SJSA1 (cell line): ENCODE data around the gene DCTD. TPM values are rescaled to one million over a fixed set of nuclear protein-coding genes. Genes with fewer than 3 reads are reported as not detected.

Experiments
- DNase-seq, 2 experiments: peaks; one replicate each; pipeline ENCODE4 v3.0.0-alpha.2; 2015 to 2020; ENCODE audit warnings: low spot score in 2 of 2, low read depth in 1 of 2
- H3K27ac ChIP-seq: fragments of 250-450 bp; sonication (Bioruptor Pico); 2 replicates; pipeline ENCODE4 v1.5.1; 2020; ENCODE audit warnings: mild to moderate bottlenecking, moderate library complexity
- H3K27me3 ChIP-seq: fragments of 250-450 bp; sonication (Bioruptor Pico); replicated peaks from 2 replicates; pipeline ENCODE4 v1.5.1; 2020; ENCODE audit warnings: mild to moderate bottlenecking, moderate library complexity
- H3K36me3 ChIP-seq: fragments of 250-450 bp; sonication (Bioruptor Pico); 2 replicates; pipeline ENCODE4 v1.5.1; 2020; ENCODE audit warnings: mild to moderate bottlenecking
- H3K4me1 ChIP-seq: fragments of 250-450 bp; sonication (Bioruptor Pico); replicated peaks from 2 replicates; pipeline ENCODE4 v1.6.1; 2021; ENCODE audit warnings: mild to moderate bottlenecking
- H3K4me3 ChIP-seq: fragments of 250-450 bp; sonication (Bioruptor Pico); 2 replicates; pipeline ENCODE4 v1.5.1; 2020; ENCODE audit warnings: mild to moderate bottlenecking
- H3K9me3 ChIP-seq: fragments of 250-450 bp; sonication (Bioruptor Pico); replicated peaks from 2 replicates; pipeline ENCODE4 v1.5.1; 2020; ENCODE audit warnings: mild to moderate bottlenecking
- total RNA-seq: library from RNA; depleted of rRNA; stranded (reverse); fragments of >200 nt; shearing (Covaris generic); gene quantifications from 2 replicates; pipeline ENCODE4 v1.2.3, GENCODE V29; 2014; rRNA removed

Gene DCTD
- total RNA-seq: 99.4 and 99.7 TPM in 2 replicates

DNA sequence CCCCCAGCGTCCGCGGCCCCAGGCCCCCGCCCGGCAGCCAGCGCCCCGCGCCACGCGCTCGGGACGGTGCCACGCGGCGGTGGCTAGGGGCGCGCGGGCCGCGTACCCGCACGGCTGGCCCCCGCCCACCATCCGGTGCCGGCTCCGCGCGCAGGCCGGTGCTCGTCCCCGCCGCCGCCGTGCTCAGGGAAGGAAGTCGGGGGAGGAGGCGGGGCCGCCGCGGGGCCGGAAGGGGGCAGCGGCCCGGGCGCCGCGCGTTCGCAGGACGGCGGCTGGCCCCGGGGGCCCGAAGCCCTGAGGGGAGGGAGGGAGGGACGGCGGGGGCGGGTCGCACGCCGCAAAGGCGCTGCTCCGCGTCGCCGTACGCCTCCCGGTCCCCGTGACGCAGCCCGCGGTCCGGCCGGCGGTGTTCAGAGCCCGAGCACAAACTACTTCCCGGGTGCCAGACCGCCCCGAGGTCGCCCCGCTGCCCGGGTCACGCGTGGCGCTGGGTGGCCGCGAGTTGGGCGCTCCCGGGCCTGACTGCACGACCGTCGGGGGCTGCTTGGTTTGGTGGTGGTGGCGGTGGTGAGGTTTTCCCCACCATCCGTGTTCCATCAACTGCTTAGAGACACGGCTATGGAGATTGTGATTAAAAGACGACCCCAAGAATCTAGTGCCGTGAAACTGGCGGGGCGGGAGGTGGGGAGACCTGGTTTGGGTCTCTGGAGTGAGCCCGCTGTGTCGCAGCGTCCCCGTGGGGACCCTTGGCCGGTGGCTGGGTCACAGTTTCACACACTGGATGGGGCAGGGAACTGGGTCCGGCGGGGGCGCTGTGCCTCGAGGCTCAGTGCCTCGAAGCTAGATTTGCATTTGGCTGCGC, at the start of gene DCTD:
TSS of gene DCTD (minus strand) at position 205 of the 862 bp plus-strand sequence. CDS start 1,818 bp downstream, outside the sequence.
- peak; percentile 76 to 81 for DNase-seq
- Histone ChIP-seq H3K27me3 (no peaks in the 10 kb centered on the region), H3K36me3 (peaks cover 35% of the 10 kb centered on the region), H3K27ac (peak within 1 kb of the TSS; percentile 97), H3K4me1 (peaks cover 24% of the 10 kb centered on the region), H3K9me3 (no peaks in the 10 kb centered on the region), H3K4me3 (peak within 1 kb of the TSS; percentile 76)

DNA sequence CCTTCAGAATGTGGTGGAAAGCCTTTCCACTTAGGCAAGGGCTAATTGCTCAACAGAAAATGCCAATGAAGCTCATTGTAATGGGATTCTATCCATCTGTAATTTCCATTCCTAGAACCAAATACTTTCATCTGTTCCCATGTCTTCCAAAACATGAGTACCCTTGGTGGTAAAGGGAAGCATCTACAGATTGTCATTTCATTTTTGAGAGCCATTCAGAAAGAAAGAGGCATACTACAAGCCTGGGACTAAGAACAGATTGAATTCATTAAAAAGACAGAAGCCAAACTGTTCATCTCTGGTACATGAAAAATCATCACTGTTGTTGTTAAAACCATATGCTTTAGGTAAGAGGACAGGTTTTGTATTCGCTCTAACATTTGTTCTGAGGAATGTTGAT, 43.6 kb upstream of the DCTD start:
- no peak overlapping the region for H3K4me3 ChIP-seq
- H3K4me1 ChIP-seq: no peaks in the 10 kb centered on the region
- no peak overlapping the region for H3K27ac ChIP-seq
- H3K36me3 ChIP-seq: no peaks in the 10 kb centered on the region
- H3K9me3 ChIP-seq: peaks cover 5% of the 10 kb centered on the region
- DNase-seq: no peak
- H3K27me3 ChIP-seq: no peaks in the 10 kb centered on the region

DNA sequence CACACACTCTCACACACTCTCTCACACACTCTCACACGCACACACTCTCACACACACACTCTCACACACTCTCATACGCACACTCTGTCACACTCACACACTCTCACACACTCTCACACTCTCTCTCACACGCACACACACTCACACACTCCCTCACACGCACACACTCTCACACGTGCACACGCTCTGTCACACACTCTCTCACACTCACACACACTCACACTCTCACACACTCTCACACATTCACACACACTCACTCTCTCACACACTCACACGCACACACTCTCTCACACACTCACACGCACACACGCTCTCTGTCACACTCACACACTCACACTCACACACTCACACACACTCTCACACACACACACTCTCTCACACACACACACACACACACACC, 43.0 kb upstream of the DCTD start:
- no peaks in the 10 kb centered on the region for H3K4me1 ChIP-seq
- H3K9me3 ChIP-seq: peaks cover 5% of the 10 kb centered on the region
- DNase-seq: no peak
- no peak overlapping the region for H3K4me3 ChIP-seq
- H3K27ac ChIP-seq: no peak overlapping the region
- no peaks in the 10 kb centered on the region for H3K36me3 ChIP-seq
- no peaks in the 10 kb centered on the region for H3K27me3 ChIP-seq

DNA sequence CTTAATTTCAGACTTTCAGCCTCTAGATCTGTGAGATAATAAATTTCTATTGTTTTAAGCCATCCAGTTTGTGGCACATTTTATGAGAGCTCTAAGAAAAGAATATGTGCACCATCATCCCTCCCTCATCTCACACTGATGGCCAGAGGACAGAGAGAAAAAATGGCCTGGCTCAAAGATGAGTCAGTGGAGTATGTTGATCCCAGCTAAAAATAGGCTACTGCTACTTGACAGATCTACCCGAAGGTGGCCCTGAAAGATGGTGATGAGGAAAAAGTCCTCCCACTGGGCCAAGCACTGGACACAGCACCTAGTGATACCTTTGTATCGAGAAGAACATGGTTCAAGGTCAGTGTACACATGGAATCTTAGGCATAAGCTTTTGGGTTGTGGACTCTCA, 38.2 kb upstream of the DCTD start:
- no peaks in the 10 kb centered on the region for H3K4me1 ChIP-seq
- no peaks in the 10 kb centered on the region for H3K27me3 ChIP-seq
- peaks cover 5% of the 10 kb centered on the region for H3K9me3 ChIP-seq
- DNase-seq: no peak
- no peak overlapping the region for H3K27ac ChIP-seq
- H3K4me3 ChIP-seq: no peak overlapping the region
- no peaks in the 10 kb centered on the region for H3K36me3 ChIP-seq

DNA sequence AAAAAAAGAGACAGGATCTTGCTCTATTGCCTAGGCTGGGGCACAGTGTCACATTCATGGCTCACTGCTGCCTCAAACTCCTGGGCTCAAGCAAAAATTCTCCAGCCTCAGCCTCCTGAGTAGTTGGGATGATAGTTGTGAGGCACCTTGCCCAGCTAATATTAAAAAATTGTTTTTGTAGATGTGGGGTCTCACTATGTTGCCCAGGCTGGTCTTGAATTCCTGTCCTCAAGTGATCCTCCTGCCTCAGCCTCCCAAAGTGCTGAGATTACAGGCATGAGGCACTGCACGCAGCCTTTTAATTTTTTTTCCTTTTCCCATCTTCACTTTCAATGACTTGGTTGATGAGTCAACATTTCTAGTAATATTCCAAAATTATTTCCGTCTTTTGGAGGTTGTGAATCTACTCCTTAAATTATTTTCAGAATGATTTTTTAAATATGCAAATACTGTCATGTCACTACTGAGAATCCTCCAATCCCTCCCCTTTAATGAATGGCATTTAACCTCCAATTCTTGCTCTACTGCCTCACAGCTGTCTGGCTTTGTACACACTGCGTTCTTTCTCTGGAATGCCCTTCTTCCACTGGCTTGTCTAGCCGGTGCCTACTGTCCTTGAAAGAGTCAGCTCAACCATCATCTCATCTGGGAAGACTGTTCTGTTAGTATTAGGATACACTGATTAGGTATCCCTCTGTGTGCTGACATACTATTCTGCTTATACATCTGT, 27.5 kb upstream of the DCTD start:
- Histone ChIP-seq H3K9me3 (no peaks in the 10 kb centered on the region), H3K4me3 (no peak overlapping the region), H3K27ac (no peak overlapping the region), H3K27me3 (no peaks in the 10 kb centered on the region; the same call in 1 of the 2 replicates), H3K36me3 (no peaks in the 10 kb centered on the region), H3K4me1 (no peaks in the 10 kb centered on the region)
- no peak for DNase-seq

DNA sequence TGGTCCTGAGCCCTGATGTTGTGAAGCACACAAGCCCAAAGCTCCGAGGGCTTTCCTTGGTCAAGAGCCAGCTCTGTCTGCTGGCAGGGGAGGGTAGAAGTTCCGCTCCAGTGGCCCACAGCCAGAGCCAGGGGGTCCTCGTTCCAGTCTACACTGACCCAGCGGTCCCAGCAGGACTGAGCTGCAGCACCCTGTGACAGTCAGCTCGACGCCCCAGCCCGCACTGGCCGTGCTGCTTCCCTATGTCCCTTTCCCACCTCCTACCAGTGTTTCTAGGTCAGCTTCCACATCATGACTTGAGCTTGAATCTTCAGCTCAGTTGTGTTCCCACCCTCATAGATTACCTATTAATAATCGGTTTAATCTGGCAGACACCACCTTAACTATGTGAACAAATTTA, 22.5 kb upstream of the DCTD start:
- Histone ChIP-seq H3K9me3 (no peaks in the 10 kb centered on the region), H3K4me3 (no peak overlapping the region), H3K36me3 (no peaks in the 10 kb centered on the region), H3K4me1 (no peaks in the 10 kb centered on the region), H3K27ac (no peak overlapping the region), H3K27me3 (no peaks in the 10 kb centered on the region; the same call in 1 of the 2 replicates)
- DNase-seq: no peak

DNA sequence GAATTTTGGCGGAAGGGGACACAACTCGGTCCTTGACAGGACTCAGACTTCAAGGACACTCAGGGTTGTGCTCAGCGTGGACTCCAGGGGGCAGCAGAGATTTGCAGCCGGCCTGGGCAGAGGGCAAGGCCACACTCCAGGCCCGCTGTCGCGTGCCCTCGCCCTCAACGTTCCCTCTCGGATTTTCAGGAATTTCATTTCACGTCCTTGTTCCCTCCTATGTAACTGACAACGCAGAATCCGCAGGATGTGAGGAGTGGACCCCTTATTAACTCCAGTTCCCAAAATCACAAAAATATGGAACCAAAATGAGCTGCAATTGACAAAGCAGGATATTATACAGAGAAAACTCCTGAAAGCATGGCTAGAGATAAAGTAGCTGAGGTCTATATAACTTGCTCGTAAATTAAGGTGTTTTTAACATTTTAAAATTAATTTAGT, 21.0 kb upstream of the DCTD start:
- H3K27ac ChIP-seq: no peak overlapping the region
- no peaks in the 10 kb centered on the region for H3K36me3 ChIP-seq
- no peak overlapping the region for H3K4me3 ChIP-seq
- peak; percentile 73 to 81 for DNase-seq
- no peaks in the 10 kb centered on the region for H3K4me1 ChIP-seq
- no peaks in the 10 kb centered on the region for H3K9me3 ChIP-seq
- H3K27me3 ChIP-seq: no peaks in the 10 kb centered on the region; the same call in 1 of the 2 replicates

DNA sequence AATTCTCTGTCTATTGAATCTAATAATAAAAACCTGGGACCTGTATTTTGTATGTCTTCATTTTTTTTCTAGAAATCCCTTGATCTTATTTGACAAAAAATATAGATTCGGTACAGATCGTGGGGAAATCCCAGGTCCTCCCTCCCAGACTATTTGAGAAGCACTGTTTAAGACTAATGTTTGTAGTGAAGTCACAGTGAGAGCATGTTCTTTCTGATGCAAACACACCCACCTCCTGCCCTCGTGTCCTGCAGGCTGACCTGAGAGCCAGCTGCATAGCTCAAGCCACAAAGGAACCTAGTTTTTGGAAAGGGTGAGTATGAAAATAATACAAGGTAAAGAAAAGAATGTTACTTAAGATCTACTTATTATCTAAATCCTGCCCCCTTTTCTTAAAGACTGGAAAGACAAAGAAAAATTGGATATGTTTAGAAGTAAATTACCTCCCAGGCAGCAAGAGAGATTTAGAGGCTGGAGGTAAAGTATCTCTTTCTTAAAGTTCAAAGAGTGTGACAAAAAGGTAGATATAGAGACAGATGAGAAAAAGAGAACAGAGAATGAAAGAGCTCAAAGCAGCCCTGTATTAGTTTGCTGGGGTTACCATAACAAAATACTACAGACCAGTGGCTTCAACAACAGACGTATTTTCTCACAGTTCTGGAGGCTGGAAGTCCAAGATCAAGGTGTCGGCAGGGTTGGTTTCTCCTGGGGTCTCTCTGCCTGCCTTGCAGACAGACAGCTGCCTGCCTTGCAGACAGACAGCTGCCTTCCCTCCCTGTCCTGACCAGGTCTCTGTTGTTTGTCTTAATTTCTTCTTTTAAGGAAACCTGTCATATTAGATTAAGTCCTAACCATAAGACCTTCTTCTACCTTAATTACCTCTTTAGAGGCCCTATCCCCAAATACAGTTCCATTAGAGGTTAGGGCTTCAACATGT, 20.4 kb upstream of the DCTD start:
- DNase-seq: no peak
- Histone ChIP-seq H3K36me3 (no peaks in the 10 kb centered on the region), H3K4me1 (no peaks in the 10 kb centered on the region), H3K9me3 (no peaks in the 10 kb centered on the region), H3K4me3 (no peak overlapping the region), H3K27me3 (no peaks in the 10 kb centered on the region; the same call in 1 of the 2 replicates), H3K27ac (no peak overlapping the region)

DNA sequence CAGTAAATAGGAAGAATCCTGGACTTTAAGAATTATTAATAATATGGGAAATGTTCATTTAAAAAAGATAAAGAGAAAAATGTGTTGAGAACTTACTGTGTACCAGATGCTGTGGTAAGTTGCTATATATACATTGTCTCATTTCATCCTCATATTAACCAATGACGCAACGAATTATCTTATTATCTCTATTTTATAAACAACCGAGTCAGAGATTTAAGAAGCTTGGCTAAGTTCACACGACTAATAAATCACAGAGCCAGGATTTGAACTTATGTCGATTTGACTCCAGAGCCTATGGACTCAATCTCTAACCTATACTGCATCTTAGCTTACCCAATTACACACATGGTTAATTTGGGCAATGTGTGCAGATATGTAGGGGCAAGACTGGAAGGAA, 15.5 kb upstream of the DCTD start:
- Histone ChIP-seq H3K9me3 (no peaks in the 10 kb centered on the region), H3K27ac (no peak overlapping the region), H3K36me3 (no peaks in the 10 kb centered on the region), H3K4me1 (peaks cover 35% of the 10 kb centered on the region), H3K27me3 (no peaks in the 10 kb centered on the region), H3K4me3 (no peak overlapping the region)
- DNase-seq: no peak

DNA sequence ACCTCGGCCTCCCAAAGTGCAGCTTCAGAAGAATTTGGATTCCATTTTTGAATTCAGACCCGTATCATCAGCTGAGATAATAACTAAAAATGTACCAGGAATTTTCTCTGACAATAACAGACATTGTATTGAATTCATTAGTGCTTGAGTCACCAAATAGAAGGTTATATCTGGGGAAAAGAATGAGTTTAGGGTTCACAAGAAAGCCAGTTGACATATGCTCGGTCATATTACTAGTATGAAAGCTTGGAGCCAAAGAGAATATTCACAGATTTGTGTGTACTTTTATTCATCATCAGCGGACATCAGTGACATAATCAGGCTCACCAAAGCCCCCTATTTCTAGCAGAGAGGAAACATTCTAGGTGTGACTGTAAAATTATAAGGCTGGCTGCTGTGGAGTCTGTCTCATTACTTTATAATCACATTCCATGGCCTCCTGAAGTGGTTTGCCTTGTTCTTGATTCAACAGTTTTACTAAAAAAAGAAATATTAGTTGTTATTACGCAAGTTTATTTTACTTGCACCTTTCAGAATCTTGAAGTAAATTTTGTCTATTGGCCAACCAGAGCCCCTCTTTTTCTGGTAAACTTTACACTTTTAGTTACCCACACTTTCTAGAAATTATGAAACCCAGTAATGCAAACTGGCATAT, 14.6 kb upstream of the DCTD start:
- H3K27me3 ChIP-seq: no peaks in the 10 kb centered on the region
- H3K4me3 ChIP-seq: no peak overlapping the region
- no peaks in the 10 kb centered on the region for H3K36me3 ChIP-seq
- no peak overlapping the region for H3K27ac ChIP-seq
- no peak for DNase-seq
- H3K9me3 ChIP-seq: no peaks in the 10 kb centered on the region
- peaks cover 37% of the 10 kb centered on the region for H3K4me1 ChIP-seq

DNA sequence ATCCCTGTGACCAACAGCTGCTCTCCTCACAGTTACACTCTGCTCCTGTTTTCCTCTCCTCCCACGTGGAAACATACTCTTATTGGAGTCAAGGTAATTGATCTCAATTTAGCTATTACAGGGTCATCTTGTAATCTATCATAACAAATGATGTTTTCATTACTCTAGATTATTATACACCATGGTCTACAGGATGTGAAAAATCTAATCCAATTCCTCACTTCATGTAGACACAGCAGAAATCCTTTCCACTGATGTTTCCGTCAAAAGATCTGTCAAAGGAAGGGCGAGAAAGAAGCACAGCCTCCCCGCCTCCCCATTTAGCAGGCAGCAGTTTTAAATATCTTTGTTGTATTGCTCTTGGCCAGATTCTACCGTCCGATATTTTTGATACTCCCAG, 13.7 kb upstream of the DCTD start:
- Histone ChIP-seq H3K4me1 (peaks cover 37% of the 10 kb centered on the region), H3K27me3 (no peaks in the 10 kb centered on the region), H3K4me3 (no peak overlapping the region), H3K27ac (no peak overlapping the region), H3K9me3 (no peaks in the 10 kb centered on the region), H3K36me3 (no peaks in the 10 kb centered on the region)
- no peak for DNase-seq

DNA sequence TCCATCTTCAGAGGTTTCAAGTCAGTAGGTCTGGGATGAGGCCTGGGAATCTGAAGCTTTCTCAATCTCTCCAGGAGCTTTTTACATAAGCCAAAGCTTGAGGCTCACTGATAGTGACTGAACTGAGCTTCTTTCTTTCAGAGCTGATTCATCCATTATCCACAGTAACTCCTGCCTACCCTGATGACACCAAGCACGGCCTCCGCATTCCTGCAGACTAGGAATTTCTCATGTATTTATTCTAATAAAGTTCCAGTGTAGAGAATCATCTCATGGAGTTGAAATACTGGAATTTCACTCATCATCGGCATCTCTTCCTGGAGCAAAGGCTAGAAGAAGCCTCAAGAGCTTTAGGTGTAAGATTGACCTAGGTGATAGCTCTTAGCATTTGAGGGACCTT, 12.1 kb upstream of the DCTD start:
- H3K27me3 ChIP-seq: no peaks in the 10 kb centered on the region
- no peaks in the 10 kb centered on the region for H3K36me3 ChIP-seq
- peaks cover 37% of the 10 kb centered on the region for H3K4me1 ChIP-seq
- H3K9me3 ChIP-seq: no peaks in the 10 kb centered on the region
- peak; percentile 87 to 93 for DNase-seq
- peak overlapping the region; percentile 95 for H3K27ac ChIP-seq
- H3K4me3 ChIP-seq: no peak overlapping the region

DNA sequence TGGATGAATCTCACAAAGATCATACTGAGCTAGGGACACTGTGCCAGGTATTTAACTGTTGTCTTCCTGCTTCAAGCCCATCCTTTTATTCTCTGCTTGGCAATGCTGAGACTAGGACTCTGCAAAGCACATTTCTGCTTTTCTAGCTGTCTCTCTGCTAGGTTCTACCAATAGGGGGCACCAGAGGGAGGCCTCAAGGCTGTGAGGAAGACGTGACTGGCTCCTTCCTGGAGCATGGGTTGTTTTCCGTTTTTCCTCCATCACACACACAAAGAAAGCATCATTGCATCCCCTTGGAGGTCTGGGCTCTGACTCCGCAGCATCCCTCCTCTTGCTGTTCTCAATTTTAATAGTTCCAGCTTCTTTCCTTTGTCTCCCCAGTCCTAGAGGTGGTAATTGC, 10.9 kb upstream of the DCTD start:
- no peaks in the 10 kb centered on the region for H3K9me3 ChIP-seq
- H3K27ac ChIP-seq: peak overlapping the region; percentile 95
- H3K4me3 ChIP-seq: no peak overlapping the region
- DNase-seq: peak in 1 of 2 experiments; percentile 40
- no peaks in the 10 kb centered on the region for H3K27me3 ChIP-seq
- peaks cover 42% of the 10 kb centered on the region for H3K4me1 ChIP-seq
- H3K36me3 ChIP-seq: no peaks in the 10 kb centered on the region
